Endothelial cell of umbilical vein (primary cell): ENCODE measurements around the gene CELSR3.

ENCODE experiments used
- CTCF ChIP-seq, 2 donors: IDR thresholded peaks; 1 replicate in 1 of 2; 2 replicates in 1 of 2; pipeline ENCODE4 v1.5.1; 2011; ENCODE audit warnings: low read length in 2 of 2, mild to moderate bottlenecking in 2 of 2, moderate library complexity in 2 of 2, control low read depth in 1 of 2, inconsistent platforms in 1 of 2, low read depth in 1 of 2; ENCODE audit not compliant: insufficient read depth in 1 of 2; ENCODE audit errors: extremely low read depth in 1 of 2
- EZH2 ChIP-seq: IDR thresholded peaks from 2 replicates; pipeline ENCODE4 v1.6.1; 2012; ENCODE audit warnings: borderline replicate concordance, low read depth, mild to moderate bottlenecking, moderate library complexity, low read length, inconsistent platforms; ENCODE audit not compliant: severe bottlenecking
- MAX ChIP-seq: IDR thresholded peaks from 2 replicates; pipeline ENCODE4 v1.6.1; 2011; ENCODE audit not compliant: insufficient read depth, insufficient read length
- POLR2A ChIP-seq: IDR thresholded peaks from 2 replicates; pipeline ENCODE4 v1.6.1; 2012; ENCODE audit warnings: low read depth, mild to moderate bottlenecking, control low read depth, low read length
- POLR2AphosphoS5 ChIP-seq: IDR thresholded peaks from 2 replicates; pipeline ENCODE4 v1.6.1; 2012; ENCODE audit warnings: low read depth, mild to moderate bottlenecking, control low read depth, low read length, moderate library complexity; ENCODE audit not compliant: insufficient read depth

- TF ChIP-seq POLR2AphosphoS5 (no peak), POLR2A (no peak), CTCF (IDR thresholded peaks at IDR 0.05; ENCODE audit: extremely low read depth in 1 of 2, insufficient read depth in 1 of 2, low read depth in 1 of 2, low read length in 2 of 2) (no peak), MAX (no peak), EZH2 (no peak)
Observed at GRCh38 chr3:48679411-48680391, 17.0 kb upstream of the CELSR3 start.
